ENCODE results near the gene EXOC3. TPM values are rescaled to one million over a fixed set of nuclear protein-coding genes. Genes with fewer than 3 reads are reported as not detected.

The EXOC3 gene
- total RNA-seq, 1 donor from 2014 or later, result 55.4 TPM

- Mint-ChIP-seq H3K4me3 (ENCODE audit: unreplicated experiment) (no peak overlapping the region), H3K9me3 (ENCODE audit: unreplicated experiment) (no peaks in the 10 kb centered on the region), H3K27me3 (ENCODE audit: unreplicated experiment) (peaks cover 5% of the 10 kb centered on the region), H3K4me1 (ENCODE audit: low read depth, unreplicated experiment) (peaks cover 2% of the 10 kb centered on the region), H3K36me3 (ENCODE audit: unreplicated experiment) (no peaks in the 10 kb centered on the region), H3K27ac (ENCODE audit: unreplicated experiment) (no peak overlapping the region)
- no peak for DNase-seq
- no peak for TF ChIP-seq CTCF (IDR thresholded peaks at IDR 0.05; ENCODE audit: partially characterized antibody, unreplicated experiment)
Observed at GRCh38 chr5:490116-491106, 47.4 kb downstream of the EXOC3 start.

- H3K36me3 Mint-ChIP-seq (ENCODE audit: unreplicated experiment), result no peaks in the 10 kb centered on the region
- no peak overlapping the region for H3K4me3 Mint-ChIP-seq (ENCODE audit: unreplicated experiment)
- peaks cover 11% of the 10 kb centered on the region for H3K27me3 Mint-ChIP-seq (ENCODE audit: unreplicated experiment)
- peaks cover 2% of the 10 kb centered on the region for H3K4me1 Mint-ChIP-seq (ENCODE audit: low read depth, unreplicated experiment)
- no peak for DNase-seq
- no peak overlapping the region for H3K27ac Mint-ChIP-seq (ENCODE audit: unreplicated experiment)
- H3K9me3 Mint-ChIP-seq (ENCODE audit: unreplicated experiment), result peaks cover under 1% of the 10 kb centered on the region
- TF ChIP-seq CTCF (IDR thresholded peaks at IDR 0.05; ENCODE audit: partially characterized antibody, unreplicated experiment), result no peak
Observed at GRCh38 chr5:491119-491855, 48.3 kb downstream of the EXOC3 start.

GRCh38 chr5:491856-492155 is 48.8 kb downstream of the EXOC3 start:
- no peak for DNase-seq
- peaks cover 3% of the 10 kb centered on the region for H3K9me3 Mint-ChIP-seq (ENCODE audit: unreplicated experiment)
- no peaks in the 10 kb centered on the region for H3K36me3 Mint-ChIP-seq (ENCODE audit: unreplicated experiment)
- no peak for TF ChIP-seq CTCF (IDR thresholded peaks at IDR 0.05; ENCODE audit: partially characterized antibody, unreplicated experiment)
- H3K4me1 Mint-ChIP-seq (ENCODE audit: low read depth, unreplicated experiment), result peaks cover 2% of the 10 kb centered on the region
- peaks cover 13% of the 10 kb centered on the region for H3K27me3 Mint-ChIP-seq (ENCODE audit: unreplicated experiment)
- no peak overlapping the region for H3K4me3 Mint-ChIP-seq (ENCODE audit: unreplicated experiment)
- no peak overlapping the region for H3K27ac Mint-ChIP-seq (ENCODE audit: unreplicated experiment)

GRCh38 chr5:492314-492893 is 49.4 kb downstream of the EXOC3 start:
- Mint-ChIP-seq H3K4me1 (ENCODE audit: low read depth, unreplicated experiment) (peaks cover 2% of the 10 kb centered on the region), H3K27ac (ENCODE audit: unreplicated experiment) (no peak overlapping the region), H3K27me3 (ENCODE audit: unreplicated experiment) (peaks cover 13% of the 10 kb centered on the region), H3K36me3 (ENCODE audit: unreplicated experiment) (no peaks in the 10 kb centered on the region), H3K9me3 (ENCODE audit: unreplicated experiment) (peaks cover 3% of the 10 kb centered on the region), H3K4me3 (ENCODE audit: unreplicated experiment) (no peak overlapping the region)
- TF ChIP-seq CTCF (IDR thresholded peaks at IDR 0.05; ENCODE audit: partially characterized antibody, unreplicated experiment), result no peak
- no peak for DNase-seq
